ENCODE measurements around the gene MRPL10. TPM values are rescaled to one million over a fixed set of nuclear protein-coding genes. Genes with fewer than 3 reads are reported as not detected.

MRPL10 gene
- total RNA-seq, result 16.5 and 21.0 TPM in 2 replicates

DNA sequence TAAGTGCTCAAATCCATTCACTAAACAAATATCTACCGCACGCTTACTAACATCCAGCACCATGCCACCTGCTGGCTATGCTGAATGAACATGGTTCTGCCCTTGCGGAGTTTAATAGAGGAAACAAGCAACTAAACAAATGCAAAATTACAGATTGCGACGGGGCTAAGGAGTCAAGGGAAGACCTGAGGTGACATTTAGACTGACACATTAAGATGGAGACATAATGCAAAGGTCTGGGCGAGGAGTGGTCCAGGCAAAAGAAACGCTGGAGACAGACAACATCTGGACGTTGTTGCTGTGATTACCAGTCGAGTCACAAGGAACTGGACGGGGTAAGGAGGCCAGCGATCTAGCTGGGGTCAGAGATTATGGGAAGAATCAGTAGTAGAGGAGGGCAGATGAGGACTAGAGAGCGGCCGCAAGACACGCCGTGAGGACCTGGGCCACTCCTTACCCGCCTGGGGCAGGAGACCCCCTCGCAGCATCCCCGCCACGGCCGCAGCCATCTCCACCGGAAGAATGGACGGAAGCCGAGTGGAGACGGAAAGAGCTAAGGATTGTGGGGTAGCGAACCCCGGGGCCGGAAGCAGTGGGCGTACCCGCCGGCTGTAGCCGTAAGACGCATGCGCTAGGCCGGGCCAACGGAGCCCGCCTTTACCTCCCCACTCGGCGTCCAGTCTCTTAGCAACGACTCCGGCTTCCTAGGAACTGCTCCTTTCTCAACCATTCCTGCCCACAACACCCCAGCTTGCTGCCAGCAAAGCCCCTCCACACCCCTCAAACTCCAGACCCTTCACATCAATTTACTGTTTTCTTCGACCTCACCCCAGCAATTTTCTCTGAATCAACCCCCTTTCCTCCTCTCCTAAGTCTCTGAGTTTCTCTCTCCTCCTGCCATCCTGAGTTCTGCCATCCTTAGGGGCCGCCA lies at the start of gene MRPL10, which contains the start of gene LRRC46:
TSS of gene MRPL10 (minus strand) at position 539 of the 931 bp plus-strand sequence. CDS start at position 509, 30 bp downstream.
TSS of gene LRRC46 (plus strand) at position 668 of the 931 bp plus-strand sequence. CDS start 320 bp downstream, outside the sequence.

DNA sequence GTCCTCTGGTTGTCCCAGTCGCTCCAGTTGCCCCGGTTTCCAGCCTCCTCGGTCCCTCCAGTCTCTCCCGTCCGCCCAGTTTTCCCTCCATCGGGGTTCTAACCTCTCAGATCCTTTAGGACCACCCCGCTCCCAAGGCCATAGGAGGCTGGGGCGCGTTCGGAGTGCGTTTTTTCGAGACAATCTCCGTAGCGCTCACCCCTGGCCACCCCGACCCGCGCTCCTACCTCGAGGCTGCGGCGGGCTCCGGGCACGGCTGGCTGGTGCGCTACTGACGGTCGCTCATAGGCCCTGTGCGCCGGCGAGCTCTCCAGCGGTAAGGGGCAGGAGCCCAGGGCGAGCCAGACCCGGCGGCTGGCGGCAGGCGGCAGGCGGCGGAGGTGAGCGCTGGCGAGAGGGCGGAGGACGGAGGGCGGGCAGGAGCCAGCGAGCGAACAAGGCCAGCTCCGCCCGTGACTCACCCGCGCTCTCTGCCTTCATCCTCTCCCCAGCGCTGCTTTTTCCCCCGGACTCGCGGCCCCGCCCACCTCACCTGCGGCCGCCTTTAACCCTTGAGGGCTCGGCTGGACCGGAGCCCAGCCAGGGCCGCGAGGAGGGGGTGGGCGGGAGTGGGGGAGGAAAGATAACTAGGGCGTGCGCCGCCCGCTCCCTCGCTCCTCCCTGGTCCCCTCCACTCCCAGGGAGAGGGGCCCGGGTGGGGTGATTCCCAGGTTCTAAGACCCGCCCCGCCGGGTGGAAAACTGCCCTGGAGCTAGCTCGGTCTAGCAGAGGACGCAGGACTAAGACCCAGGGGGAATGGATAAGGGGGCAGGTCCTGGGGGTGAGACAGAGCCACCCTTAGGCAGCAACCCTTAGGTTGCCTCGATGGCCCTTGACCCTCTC lies 19.6 kb upstream of the MRPL10 start, which contains the start of gene SP6:
TSS of gene SP6 (minus strand) at position 472 of the 882 bp plus-strand sequence. CDS start 2,734 bp downstream, outside the sequence.

DNA sequence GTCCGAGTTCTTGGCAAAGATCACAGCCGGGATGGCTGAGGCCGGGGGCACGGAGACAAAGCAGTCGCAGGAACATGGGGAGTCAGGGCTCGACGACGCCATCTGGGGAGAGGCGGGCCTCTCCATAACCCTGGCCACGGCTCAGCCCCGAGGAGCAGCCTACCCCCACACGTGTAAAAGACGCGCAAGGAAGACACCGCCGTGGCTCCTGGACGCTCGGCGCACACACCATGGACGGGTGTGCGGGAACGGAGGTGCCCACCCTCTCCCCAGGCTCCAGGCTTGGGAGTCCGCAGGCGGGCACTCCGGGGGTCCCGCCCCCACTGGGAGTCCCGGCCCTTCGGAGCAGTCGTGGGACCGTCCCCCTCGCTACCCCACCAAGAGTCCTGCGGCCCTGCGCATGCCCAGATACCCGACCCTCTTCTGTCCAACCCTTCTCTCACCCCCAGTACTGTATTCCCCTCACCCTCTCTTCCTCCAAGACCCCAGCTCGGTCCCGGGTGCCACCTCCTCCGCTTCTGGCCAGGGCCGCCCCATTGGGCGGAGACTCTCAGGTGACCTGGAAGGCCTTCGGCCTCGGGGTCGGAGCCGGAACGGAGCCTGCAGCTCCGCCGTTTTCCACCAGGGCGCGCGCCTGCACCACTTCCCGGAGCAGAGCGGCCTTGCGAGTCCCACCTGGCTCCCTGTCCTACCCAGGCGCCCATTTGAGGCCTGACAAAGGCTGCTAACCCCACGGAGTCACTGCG lies 9.6 kb upstream of the MRPL10 start, which contains the start of gene SCRN2:
TSS of gene SCRN2 (minus strand) at position 532 of the 746 bp plus-strand sequence. CDS start at position 102, 430 bp downstream.

DNA sequence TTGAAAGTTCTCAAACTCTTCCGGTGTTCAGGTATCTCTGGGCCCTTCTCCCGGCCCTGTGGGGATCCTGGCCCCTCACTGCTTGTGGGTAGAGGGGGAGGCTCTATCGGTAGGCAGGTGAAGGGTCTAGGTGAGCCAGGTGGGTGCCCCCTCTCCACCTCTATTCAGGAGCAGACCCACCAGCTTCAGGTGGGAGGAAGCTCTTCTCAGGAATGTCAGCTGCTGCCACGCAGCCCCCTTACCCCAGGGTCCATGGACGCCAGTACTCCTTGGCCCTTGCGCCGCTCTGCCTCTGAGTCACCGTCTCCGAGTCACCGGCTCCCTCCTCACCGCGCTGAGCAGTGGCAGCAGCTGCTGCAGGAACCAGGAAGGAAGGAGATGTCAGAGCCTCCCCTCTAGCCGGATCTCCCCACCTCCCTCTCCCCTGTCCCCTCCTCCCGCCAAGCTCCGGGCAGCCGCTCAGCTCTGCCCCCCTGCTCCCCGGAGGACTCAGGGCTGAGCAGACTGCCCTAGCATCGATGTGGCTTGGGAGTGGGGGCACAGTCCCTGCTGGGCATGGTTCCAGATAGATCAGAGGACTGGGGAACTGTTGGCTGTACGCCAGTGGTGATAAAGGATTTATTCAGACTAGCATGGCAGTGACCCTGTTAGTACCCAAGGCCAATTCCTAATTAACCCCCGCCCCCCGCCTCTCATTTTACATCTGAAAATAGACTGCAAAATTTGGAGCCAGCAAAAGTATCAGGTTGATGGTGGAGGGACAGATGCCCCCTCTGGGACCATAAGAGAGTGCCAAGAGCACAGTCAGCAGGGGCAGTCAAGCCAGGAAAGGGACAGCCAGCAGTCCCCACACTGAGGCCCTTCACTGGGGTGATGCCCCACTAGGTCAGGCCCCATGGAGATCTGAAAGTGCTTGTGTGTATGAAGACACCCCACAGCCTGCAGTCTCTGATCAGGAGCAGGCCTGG lies 9.6 kb downstream of the MRPL10 start, which contains the start of gene OSBPL7:
TSS of gene OSBPL7 (minus strand) at position 371 of the 968 bp plus-strand sequence. CDS start 1,516 bp downstream, outside the sequence.

Other genes starting within 250 kb of the MRPL10 start
- 247 and 292 TPM in 2 replicates for gene KPNB1, start 181.6 kb downstream of the MRPL10 start, total RNA-seq
- gene TBKBP1, start 137.4 kb downstream of the MRPL10 start, total RNA-seq, result 6.4 and 13.6 TPM in 2 replicates
- gene TBX21, start 98.3 kb downstream of the MRPL10 start, total RNA-seq, result 0.09 and 0.14 TPM in 2 replicates
- 5.8 and 8.4 TPM in 2 replicates for gene OSBPL7, start 9.7 kb downstream of the MRPL10 start, total RNA-seq
- 0.09 TPM in 1 of 2 replicates, not detected in the other for gene LRRC46, start 129 bp upstream of the MRPL10 start, total RNA-seq
- 44.4 and 44.8 TPM in 2 replicates for gene SCRN2, start 9.7 kb upstream of the MRPL10 start, total RNA-seq
- gene SP6, start 19.6 kb upstream of the MRPL10 start, total RNA-seq, result under 0.01 TPM in 2 replicates
- 0.14 and 0.28 TPM in 2 replicates for gene SP2, start 64.7 kb upstream of the MRPL10 start, total RNA-seq
- gene PNPO, start 110.0 kb upstream of the MRPL10 start, total RNA-seq, result 17.1 and 21.1 TPM in 2 replicates
- gene PRR15L, start 126.3 kb upstream of the MRPL10 start, total RNA-seq, result not detected in 2 replicates
- gene CDK5RAP3, start 139.6 kb upstream of the MRPL10 start, total RNA-seq, result 69.1 and 88.3 TPM in 2 replicates
- gene COPZ2, start 206.3 kb upstream of the MRPL10 start, total RNA-seq, result 123 and 125 TPM in 2 replicates
- 80.6 and 90.0 TPM in 2 replicates for gene NFE2L1, start 216.8 kb upstream of the MRPL10 start, total RNA-seq

All from smooth muscle cell of bladder (primary cell).